ENCODE measurements around the gene CACNA1B.

The CACNA1B gene

GRCh38 chr9:138094028-138094427 is 216.4 kb downstream of the CACNA1B start:
- Histone ChIP-seq H3K4me3 (ENCODE audit: low read depth in 1 of 2, low read length in 1 of 2) (no peak overlapping the region), H3K4me1 (ENCODE audit: control insufficient read depth in 1 of 2, insufficient read depth in 1 of 2, low read depth in 1 of 2, low read length in 1 of 2) (no peaks in the 10 kb centered on the region)
- TF ChIP-seq CTCF (IDR thresholded peaks at IDR 0.05), result no peak

GRCh38 chr9:138095813-138096518 is 218.4 kb downstream of the CACNA1B start:
- Histone ChIP-seq H3K27me3 (peaks cover 4% of the 10 kb centered on the region), H3K36me3 (no peaks in the 10 kb centered on the region), H3K4me1 (ENCODE audit: control insufficient read depth in 1 of 2, insufficient read depth in 1 of 2, low read depth in 1 of 2, low read length in 1 of 2) (no peaks in the 10 kb centered on the region), H3K9me3 (no peaks in the 10 kb centered on the region), H3K27ac (no peak overlapping the region), H3K4me3 (ENCODE audit: low read depth in 1 of 2, low read length in 1 of 2) (no peak overlapping the region)
- TF ChIP-seq CTCF (IDR thresholded peaks at IDR 0.05), result no peak

More at GRCh38 chr9:138094028-138094427, 216.4 kb downstream of the CACNA1B start:
- Histone ChIP-seq H3K27ac (no peak overlapping the region), H3K9me3 (no peaks in the 10 kb centered on the region), H3K36me3 (no peaks in the 10 kb centered on the region), H3K27me3 (peaks cover 16% of the 10 kb centered on the region)

- Histone ChIP-seq H3K4me1 (ENCODE audit: control insufficient read depth in 1 of 2, insufficient read depth in 1 of 2, low read depth in 1 of 2, low read length in 1 of 2) (no peaks in the 10 kb centered on the region), H3K27ac (no peak overlapping the region), H3K27me3 (no peaks in the 10 kb centered on the region), H3K36me3 (no peaks in the 10 kb centered on the region), H3K9me3 (no peaks in the 10 kb centered on the region), H3K4me3 (ENCODE audit: low read depth in 1 of 2, low read length in 1 of 2) (no peak overlapping the region)
- TF ChIP-seq CTCF (IDR thresholded peaks at IDR 0.05), result no peak
Measured at GRCh38 chr9:138096519-138096845, 218.9 kb downstream of the CACNA1B start.

- Histone ChIP-seq H3K4me1 (ENCODE audit: control insufficient read depth in 1 of 2, insufficient read depth in 1 of 2, low read depth in 1 of 2, low read length in 1 of 2) (no peaks in the 10 kb centered on the region), H3K27ac (no peak overlapping the region), H3K4me3 (ENCODE audit: low read depth in 1 of 2, low read length in 1 of 2) (no peak overlapping the region), H3K36me3 (no peaks in the 10 kb centered on the region), H3K27me3 (no peaks in the 10 kb centered on the region), H3K9me3 (no peaks in the 10 kb centered on the region)
- no peak for TF ChIP-seq CTCF (IDR thresholded peaks at IDR 0.05)
Measured at GRCh38 chr9:138097501-138097991, 220.0 kb downstream of the CACNA1B start.

- H3K27me3 ChIP-seq, result no peaks in the 10 kb centered on the region
- no peaks in the 10 kb centered on the region for H3K4me1 ChIP-seq (ENCODE audit: control insufficient read depth in 1 of 2, insufficient read depth in 1 of 2, low read depth in 1 of 2, low read length in 1 of 2)
- no peaks in the 10 kb centered on the region for H3K36me3 ChIP-seq
- no peak overlapping the region for H3K4me3 ChIP-seq (ENCODE audit: low read depth in 1 of 2, low read length in 1 of 2)
- no peak overlapping the region for H3K27ac ChIP-seq
- TF ChIP-seq CTCF (IDR thresholded peaks at IDR 0.05), result no peak
- no peaks in the 10 kb centered on the region for H3K9me3 ChIP-seq
Measured at GRCh38 chr9:138098116-138098907, 220.7 kb downstream of the CACNA1B start.

All from neutrophil (primary cell).